ENCODE measurements around the gene TACC2.

- TF ChIP-seq EP300 (IDR thresholded peaks at IDR 0.05) = no peak
- TF ChIP-seq POLR2AphosphoS5 (IDR thresholded peaks at IDR 0.05) = no peak
- no peak for TF ChIP-seq CTCF (IDR thresholded peaks at IDR 0.05)
- TF ChIP-seq POLR2A (IDR thresholded peaks at IDR 0.05) = no peak
Measured at GRCh38 chr10:122281751-122282150, 292.8 kb downstream of the TACC2 start.

All from suprapubic skin (tissue), 4 donors.